ENCODE measurements around the gene OSBP. TPM values are rescaled to one million over a fixed set of nuclear protein-coding genes. Genes with fewer than 3 reads are reported as not detected.

Gene OSBP
- total and polyA plus RNA-seq, 9 of the 15 experiments (the other 6 are each of a cell fraction or from before 2014, with no cell fraction given) = 11.7 to 49.0 (median 28.7) TPM

DNA sequence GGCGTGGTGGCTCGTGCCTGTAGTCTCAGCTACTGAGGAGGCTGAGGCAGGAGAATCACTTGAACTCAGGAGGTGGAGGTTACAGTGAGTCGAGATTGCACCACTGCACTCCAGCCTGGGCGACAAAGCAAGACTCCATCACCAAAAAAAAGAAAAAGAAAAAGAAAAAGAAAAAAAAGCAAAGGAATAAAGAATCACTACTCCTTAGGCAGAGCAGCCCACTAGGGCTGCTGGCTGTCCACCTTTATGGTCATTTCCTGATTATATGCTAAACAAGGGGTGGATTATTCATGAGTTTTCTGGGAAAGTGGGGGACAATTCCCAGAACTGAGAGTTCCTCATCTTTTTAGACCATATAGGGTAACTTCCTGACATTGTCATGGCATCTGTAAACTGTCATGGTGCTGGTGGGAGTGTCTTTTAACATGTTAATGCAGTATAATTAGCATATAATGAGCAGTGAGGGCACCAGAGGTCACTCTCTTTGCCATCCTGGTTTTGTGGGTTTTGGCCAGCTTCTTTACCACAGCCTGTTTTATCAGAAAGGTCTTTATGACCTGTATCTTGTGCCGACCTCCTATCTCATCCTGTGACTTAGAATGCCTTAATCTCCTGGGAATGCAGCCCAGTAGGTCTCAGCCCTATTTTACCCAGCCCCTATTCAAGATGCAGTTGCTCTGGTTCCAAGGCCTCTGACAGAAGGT is 67.8 kb downstream of the OSBP start (continued):
- TF ChIP-seq CHAMP1 (IDR thresholded peaks at IDR 0.05) (peak; percentile 91), CCNT2 (IDR thresholded peaks at IDR 0.05; ENCODE audit: borderline replicate concordance, extremely low read depth, insufficient read length, low read depth, low read length) (peak; percentile 26), KLF1 (tag; IDR thresholded peaks at IDR 0.05) (peak; percentile 91), MCM7 (IDR thresholded peaks at IDR 0.05) (peak in 1 of 2 experiments; percentile 10; a peak in 1 of 4 replicates), TEAD1 (CRISPR knock-in tag; IDR thresholded peaks at IDR 0.05) (peak in 1 of 2 experiments; percentile 83; a peak in 2 of 4 replicates), GABPB1 (CRISPR knock-in tag; IDR thresholded peaks at IDR 0.05) (peak; percentile 5; the same call in 1 of the 2 replicates), STAT5B (CRISPR knock-in tag; IDR thresholded peaks at IDR 0.05) (0 out of 2 replicates have a peak, but pooled peaks have one; percentile 34), MTA1 (IDR thresholded peaks at IDR 0.05; ENCODE audit: borderline replicate concordance) (peak; percentile 64), FOSL1 (tag; conservative IDR thresholded peaks at IDR 0.05) (peak; percentile 74), PKNOX1 (IDR thresholded peaks at IDR 0.05) (peak; percentile 85), ETV5 (CRISPR knock-in tag; IDR thresholded peaks at IDR 0.05; ENCODE audit: low read depth) (0 out of 2 replicates have a peak, but pooled peaks have one; percentile 44), MIER1 (IDR thresholded peaks at IDR 0.05; ENCODE audit: low read depth) (peak; percentile 52; the same call in 1 of the 2 replicates), NRF1 (conservative IDR thresholded peaks at IDR 0.05 in 1 of 2, IDR thresholded peaks at IDR 0.05 in 1 of 2) (peak in 1 of 2 experiments; percentile 60; a peak in 2 of 4 replicates)
- TF ChIP-seq, protein P1, sequence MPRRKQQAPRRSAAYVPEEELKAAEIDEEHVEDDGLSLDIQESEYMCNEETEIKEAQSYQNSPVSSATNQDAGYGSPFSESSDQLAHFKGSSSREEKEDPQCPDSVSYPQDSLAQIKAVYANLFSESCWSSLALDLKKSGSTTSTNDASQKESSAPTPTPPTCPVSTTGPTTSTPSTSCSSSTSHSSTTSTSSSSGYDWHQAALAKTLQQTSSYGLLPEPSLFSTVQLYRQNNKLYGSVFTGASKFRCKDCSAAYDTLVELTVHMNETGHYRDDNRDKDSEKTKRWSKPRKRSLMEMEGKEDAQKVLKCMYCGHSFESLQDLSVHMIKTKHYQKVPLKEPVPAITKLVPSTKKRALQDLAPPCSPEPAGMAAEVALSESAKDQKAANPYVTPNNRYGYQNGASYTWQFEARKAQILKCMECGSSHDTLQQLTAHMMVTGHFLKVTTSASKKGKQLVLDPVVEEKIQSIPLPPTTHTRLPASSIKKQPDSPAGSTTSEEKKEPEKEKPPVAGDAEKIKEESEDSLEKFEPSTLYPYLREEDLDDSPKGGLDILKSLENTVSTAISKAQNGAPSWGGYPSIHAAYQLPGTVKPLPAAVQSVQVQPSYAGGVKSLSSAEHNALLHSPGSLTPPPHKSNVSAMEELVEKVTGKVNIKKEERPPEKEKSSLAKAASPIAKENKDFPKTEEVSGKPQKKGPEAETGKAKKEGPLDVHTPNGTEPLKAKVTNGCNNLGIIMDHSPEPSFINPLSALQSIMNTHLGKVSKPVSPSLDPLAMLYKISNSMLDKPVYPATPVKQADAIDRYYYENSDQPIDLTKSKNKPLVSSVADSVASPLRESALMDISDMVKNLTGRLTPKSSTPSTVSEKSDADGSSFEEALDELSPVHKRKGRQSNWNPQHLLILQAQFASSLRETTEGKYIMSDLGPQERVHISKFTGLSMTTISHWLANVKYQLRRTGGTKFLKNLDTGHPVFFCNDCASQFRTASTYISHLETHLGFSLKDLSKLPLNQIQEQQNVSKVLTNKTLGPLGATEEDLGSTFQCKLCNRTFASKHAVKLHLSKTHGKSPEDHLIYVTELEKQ (CRISPR knock-in tag; IDR thresholded peaks at IDR 0.05) = peak; percentile 68; the same call in 1 of the 2 replicates
- TF ChIP-seq, protein P2, sequence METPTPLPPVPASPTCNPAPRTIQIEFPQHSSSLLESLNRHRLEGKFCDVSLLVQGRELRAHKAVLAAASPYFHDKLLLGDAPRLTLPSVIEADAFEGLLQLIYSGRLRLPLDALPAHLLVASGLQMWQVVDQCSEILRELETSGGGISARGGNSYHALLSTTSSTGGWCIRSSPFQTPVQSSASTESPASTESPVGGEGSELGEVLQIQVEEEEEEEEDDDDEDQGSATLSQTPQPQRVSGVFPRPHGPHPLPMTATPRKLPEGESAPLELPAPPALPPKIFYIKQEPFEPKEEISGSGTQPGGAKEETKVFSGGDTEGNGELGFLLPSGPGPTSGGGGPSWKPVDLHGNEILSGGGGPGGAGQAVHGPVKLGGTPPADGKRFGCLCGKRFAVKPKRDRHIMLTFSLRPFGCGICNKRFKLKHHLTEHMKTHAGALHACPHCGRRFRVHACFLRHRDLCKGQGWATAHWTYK (CRISPR knock-in tag; IDR thresholded peaks at IDR 0.05) = peak; percentile 59
- TF ChIP-seq, protein P3, sequence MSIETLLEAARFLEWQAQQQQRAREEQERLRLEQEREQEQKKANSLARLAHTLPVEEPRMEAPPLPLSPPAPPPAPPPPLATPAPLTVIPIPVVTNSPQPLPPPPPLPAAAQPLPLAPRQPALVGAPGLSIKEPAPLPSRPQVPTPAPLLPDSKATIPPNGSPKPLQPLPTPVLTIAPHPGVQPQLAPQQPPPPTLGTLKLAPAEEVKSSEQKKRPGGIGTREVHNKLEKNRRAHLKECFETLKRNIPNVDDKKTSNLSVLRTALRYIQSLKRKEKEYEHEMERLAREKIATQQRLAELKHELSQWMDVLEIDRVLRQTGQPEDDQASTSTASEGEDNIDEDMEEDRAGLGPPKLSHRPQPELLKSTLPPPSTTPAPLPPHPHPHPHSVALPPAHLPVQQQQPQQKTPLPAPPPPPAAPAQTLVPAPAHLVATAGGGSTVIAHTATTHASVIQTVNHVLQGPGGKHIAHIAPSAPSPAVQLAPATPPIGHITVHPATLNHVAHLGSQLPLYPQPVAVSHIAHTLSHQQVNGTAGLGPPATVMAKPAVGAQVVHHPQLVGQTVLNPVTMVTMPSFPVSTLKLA (conservative IDR thresholded peaks at IDR 0.05) = peak in 1 of 2 experiments; percentile 68; a peak in 3 of 4 replicates

Data from K562 (cell line).